Measurements from ENCODE around the gene PRSS8. TPM values are rescaled to one million over a fixed set of nuclear protein-coding genes. Genes with fewer than 3 reads are reported as not detected.

The PRSS8 gene
- total RNA-seq, 1 donor from 2014 or later = 26.0 TPM

DNA sequence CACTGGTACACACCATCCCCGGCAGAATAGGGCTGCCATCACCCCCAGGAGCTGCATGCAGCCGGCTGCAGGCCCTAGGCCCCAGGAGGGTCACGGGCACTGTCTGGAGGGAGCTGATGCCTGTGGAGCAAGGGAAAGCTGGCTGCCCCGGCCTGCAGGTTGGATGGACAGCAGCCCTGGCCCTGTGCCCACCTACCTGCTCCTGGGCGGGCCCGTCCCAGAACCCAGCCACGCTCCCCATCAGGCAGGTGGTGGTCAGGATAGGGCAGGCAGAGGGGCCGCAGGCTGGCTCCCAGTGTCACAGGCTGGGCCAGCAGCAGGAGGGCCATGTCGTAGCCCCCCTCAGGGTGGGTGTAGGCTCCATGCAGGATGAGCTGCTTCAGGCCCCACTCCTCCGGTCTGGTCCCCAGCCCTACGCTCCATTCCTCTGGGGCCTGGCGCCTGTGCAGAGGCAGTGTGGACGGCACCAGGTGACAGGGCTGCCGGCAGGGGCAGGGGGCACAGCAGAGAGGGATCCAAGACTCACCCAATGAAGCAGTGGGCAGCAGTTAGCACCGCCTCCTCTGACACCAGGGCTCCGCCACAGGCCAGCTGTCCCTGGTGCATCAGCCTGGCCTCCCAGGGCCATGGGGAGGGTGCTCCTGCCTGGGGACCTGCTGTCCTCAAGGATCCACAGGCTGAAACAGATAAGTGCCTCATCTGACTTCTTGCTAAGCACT, 50.8 kb downstream of the PRSS8 start:
- H3K9me3 ChIP-seq = no peaks in the 10 kb centered on the region
- no peaks in the 10 kb centered on the region for H3K27me3 ChIP-seq
- H3K27ac ChIP-seq = no peak overlapping the region
- peaks cover 13% of the 10 kb centered on the region for H3K4me1 ChIP-seq
- H3K4me3 ChIP-seq = no peak overlapping the region
- TF ChIP-seq POLR2A (IDR thresholded peaks at IDR 0.05) = no peak
- DNase-seq (ENCODE audit: extremely low spot score in 2 of 2) = no peak
- intact Hi-C loops (cut with DNase I) = loop anchor here (5.0 to 10.0 kb wide), 2 partner anchors 52 to 60 kb away; partner anchors contain the start of gene STX4
- peaks cover 0 to 51% of the 10 kb centered on the region in 2 donors for H3K36me3 ChIP-seq

DNA sequence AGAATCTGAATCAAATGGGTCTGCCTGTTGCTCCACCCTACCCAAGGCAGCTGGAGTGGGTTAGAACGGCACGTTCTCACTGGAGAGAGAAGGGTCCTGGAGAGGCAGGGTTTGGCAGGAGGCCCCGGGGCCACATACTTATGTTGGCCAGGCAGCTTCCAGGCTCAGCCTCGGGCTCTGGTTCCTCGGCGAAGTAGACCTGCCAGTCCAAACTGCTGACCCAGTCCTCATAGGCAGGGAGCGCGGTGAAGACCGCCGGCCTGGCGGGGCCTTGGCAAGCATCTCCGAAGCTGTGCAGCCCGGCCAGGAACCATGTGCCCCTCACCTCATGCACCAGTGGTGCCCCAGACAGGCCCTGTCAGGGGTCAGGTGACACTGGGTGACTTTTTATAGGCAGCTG, 51.5 kb downstream of the PRSS8 start:
- Histone ChIP-seq H3K36me3 (peaks cover 0 to 59% of the 10 kb centered on the region in 2 donors), H3K27me3 (no peaks in the 10 kb centered on the region), H3K4me3 (no peak overlapping the region), H3K9me3 (no peaks in the 10 kb centered on the region), H3K4me1 (peaks cover 13% of the 10 kb centered on the region), H3K27ac (no peak overlapping the region)
- DNase-seq (ENCODE audit: extremely low spot score in 2 of 2) = no peak
- TF ChIP-seq POLR2A (IDR thresholded peaks at IDR 0.05) (no peak), POLR2AphosphoS5 (IDR thresholded peaks at IDR 0.05; ENCODE audit: insufficient read depth in 1 of 2, low read depth in 1 of 2) (no peak)
- TF ChIP-seq, protein P1, sequence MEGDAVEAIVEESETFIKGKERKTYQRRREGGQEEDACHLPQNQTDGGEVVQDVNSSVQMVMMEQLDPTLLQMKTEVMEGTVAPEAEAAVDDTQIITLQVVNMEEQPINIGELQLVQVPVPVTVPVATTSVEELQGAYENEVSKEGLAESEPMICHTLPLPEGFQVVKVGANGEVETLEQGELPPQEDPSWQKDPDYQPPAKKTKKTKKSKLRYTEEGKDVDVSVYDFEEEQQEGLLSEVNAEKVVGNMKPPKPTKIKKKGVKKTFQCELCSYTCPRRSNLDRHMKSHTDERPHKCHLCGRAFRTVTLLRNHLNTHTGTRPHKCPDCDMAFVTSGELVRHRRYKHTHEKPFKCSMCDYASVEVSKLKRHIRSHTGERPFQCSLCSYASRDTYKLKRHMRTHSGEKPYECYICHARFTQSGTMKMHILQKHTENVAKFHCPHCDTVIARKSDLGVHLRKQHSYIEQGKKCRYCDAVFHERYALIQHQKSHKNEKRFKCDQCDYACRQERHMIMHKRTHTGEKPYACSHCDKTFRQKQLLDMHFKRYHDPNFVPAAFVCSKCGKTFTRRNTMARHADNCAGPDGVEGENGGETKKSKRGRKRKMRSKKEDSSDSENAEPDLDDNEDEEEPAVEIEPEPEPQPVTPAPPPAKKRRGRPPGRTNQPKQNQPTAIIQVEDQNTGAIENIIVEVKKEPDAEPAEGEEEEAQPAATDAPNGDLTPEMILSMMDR (IDR thresholded peaks at IDR 0.05) = no peak
- intact Hi-C loops (cut with DNase I) = loop anchor here (5.0 to 10.0 kb wide), 2 partner anchors 52 to 61 kb away; partner anchors contain the start of gene STX4

DNA sequence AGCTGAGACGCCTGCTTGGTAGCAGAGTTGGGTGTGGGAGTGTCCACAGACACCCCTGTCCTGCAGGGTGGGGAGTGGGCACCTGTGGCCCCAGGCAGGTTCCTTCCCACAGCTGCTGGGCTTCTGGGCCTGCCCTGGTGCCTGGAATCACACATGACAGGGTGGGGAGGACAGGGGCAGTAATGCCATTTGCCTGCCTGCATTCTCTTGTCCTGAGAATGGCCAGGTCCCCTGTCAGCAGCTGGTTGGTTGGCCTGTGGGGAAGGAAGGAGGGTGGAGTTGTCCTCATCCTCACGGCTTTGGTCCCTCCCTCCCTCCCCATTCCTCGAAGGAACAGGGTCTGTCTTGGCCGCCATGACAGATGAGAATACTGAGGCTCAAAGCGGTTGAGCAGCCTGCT, 52.0 kb downstream of the PRSS8 start:
- Histone ChIP-seq H3K27ac (no peak overlapping the region), H3K4me3 (no peak overlapping the region), H3K27me3 (no peaks in the 10 kb centered on the region), H3K36me3 (peaks cover 0 to 63% of the 10 kb centered on the region in 2 donors), H3K9me3 (no peaks in the 10 kb centered on the region), H3K4me1 (peaks cover 13% of the 10 kb centered on the region)
- TF ChIP-seq POLR2AphosphoS5 (IDR thresholded peaks at IDR 0.05; ENCODE audit: insufficient read depth in 1 of 2, low read depth in 1 of 2) (no peak), POLR2A (IDR thresholded peaks at IDR 0.05) (no peak)
- TF ChIP-seq, protein P1 (IDR thresholded peaks at IDR 0.05) = no peak
- DNase-seq (ENCODE audit: extremely low spot score in 2 of 2) = no peak
- intact Hi-C loops (cut with DNase I) = loop anchor here (5.0 to 10.0 kb wide), 2 partner anchors 51 to 61 kb away; partner anchors contain the start of gene STX4

DNA sequence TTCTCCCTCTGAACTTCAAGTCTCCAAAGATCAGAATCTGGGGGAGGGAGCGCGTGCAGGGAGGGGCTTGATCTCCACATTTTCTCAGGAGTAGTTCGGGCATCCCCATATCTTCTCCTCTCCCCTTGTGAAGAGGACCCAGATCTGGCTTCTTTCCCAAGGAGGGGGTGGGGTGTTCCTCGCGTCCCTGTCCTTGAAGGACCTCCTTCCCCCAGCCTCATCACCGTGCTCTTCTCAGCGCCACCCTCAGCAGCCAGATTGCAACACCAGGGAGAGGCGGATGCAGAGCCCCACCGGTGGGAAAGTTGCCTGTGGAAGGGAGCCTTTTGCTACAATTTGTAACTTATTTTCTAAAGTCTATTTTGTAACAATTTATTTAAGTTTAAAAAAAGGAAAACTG, 52.4 kb downstream of the PRSS8 start:
- Histone ChIP-seq H3K36me3 (peaks cover 0 to 68% of the 10 kb centered on the region in 2 donors), H3K4me3 (no peak overlapping the region), H3K9me3 (no peaks in the 10 kb centered on the region), H3K4me1 (peaks cover 13% of the 10 kb centered on the region), H3K27me3 (no peaks in the 10 kb centered on the region), H3K27ac (no peak overlapping the region)
- intact Hi-C loops (cut with DNase I) = loop anchor here (5.0 to 10.0 kb wide), 2 partner anchors 51 to 62 kb away; partner anchors contain the start of gene STX4
- no peak for TF ChIP-seq POLR2A (IDR thresholded peaks at IDR 0.05)
- TF ChIP-seq, protein P1 (IDR thresholded peaks at IDR 0.05) = no peak
- no peak for TF ChIP-seq POLR2AphosphoS5 (IDR thresholded peaks at IDR 0.05; ENCODE audit: insufficient read depth in 1 of 2, low read depth in 1 of 2)
- DNase-seq (ENCODE audit: extremely low spot score in 2 of 2) = no peak

DNA sequence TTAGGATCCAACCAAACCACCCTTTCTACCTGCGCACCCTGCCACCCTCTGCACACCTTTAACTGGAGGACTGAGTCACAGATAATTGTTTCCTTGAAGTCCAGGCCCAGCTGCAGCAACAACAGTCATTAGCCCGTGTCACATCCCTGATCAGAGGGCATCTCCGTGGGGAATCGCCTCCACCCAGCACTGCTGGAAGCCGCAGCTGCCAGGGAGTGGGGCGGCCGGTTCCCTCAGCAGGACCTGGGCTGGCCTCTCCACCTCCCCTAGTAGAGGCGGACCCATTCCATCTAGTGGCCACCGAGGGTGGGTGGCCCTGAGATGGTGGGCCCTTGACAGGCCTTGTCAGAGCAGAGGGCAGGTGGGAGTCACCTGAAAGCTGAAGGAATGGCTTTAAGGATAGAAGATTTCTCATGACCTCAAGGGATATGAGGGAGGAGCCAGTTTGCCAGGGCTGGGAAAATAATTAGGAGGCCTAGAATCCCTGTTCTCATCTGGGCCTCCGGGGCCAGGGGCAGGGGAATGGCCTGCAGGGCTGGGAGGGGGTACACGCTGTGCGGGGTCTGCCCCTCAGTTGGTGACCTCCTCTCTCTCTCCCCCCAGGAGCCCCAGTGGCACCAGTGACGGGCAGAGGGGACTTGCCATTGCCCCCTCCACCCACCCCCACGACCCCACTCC, 53.0 kb downstream of the PRSS8 start:
- Histone ChIP-seq H3K4me3 (no peak overlapping the region), H3K27ac (no peak overlapping the region), H3K27me3 (no peaks in the 10 kb centered on the region), H3K9me3 (no peaks in the 10 kb centered on the region), H3K4me1 (peaks cover 13% of the 10 kb centered on the region), H3K36me3 (peaks cover 0 to 72% of the 10 kb centered on the region in 2 donors)
- DNase-seq (ENCODE audit: extremely low spot score in 2 of 2) = no peak
- intact Hi-C loops (cut with DNase I) = loop anchor here (5.0 to 10.0 kb wide), 2 partner anchors 50 to 62 kb away; partner anchors contain the start of gene STX4
- no peak for TF ChIP-seq POLR2AphosphoS5 (IDR thresholded peaks at IDR 0.05; ENCODE audit: insufficient read depth in 1 of 2, low read depth in 1 of 2)
- TF ChIP-seq, protein P1 (IDR thresholded peaks at IDR 0.05) = no peak
- TF ChIP-seq POLR2A (IDR thresholded peaks at IDR 0.05) = no peak

Small RNA genes within 50 kb of the gene (small RNA-seq; reads per million reads assigned to genes)
- not detected for gene AC009088.4
- not detected for gene NDUFA3P6

Other genes starting within 250 kb of the PRSS8 start
- 38.1 TPM for gene BCL7C, start 241.7 kb downstream of the PRSS8 start, total RNA-seq
- gene CTF1, start 239.1 kb downstream of the PRSS8 start, total RNA-seq = 3.2 TPM
- 21.4 TPM for gene FBXL19, start 212.2 kb downstream of the PRSS8 start, total RNA-seq
- 27.0 TPM for gene ORAI3, start 186.7 kb downstream of the PRSS8 start, total RNA-seq
- gene SETD1A, start 178.0 kb downstream of the PRSS8 start, total RNA-seq = 10.6 TPM
- gene HSD3B7, start 150.5 kb downstream of the PRSS8 start, total RNA-seq = 14.5 TPM
- gene STX1B, start 125.1 kb downstream of the PRSS8 start, total RNA-seq = 4.7 TPM
- gene STX4, start 102.2 kb downstream of the PRSS8 start, total RNA-seq = 42.5 TPM
- gene ZNF668, start 61.5 kb downstream of the PRSS8 start, total RNA-seq = 5.4 TPM
- 10.6 TPM for gene ZNF646, start 61.3 kb downstream of the PRSS8 start, total RNA-seq
- 2.0 TPM for gene PRSS53, start 46.8 kb downstream of the PRSS8 start, total RNA-seq
- gene VKORC1, start 40.9 kb downstream of the PRSS8 start, total RNA-seq = 123 TPM
- 48.9 TPM for gene BCKDK, start 27.3 kb downstream of the PRSS8 start, total RNA-seq
- 76.6 TPM for gene KAT8, start 18.1 kb downstream of the PRSS8 start, total RNA-seq
- 1.2 TPM for gene PRSS36, start 14.3 kb upstream of the PRSS8 start, total RNA-seq
- 74.2 TPM for gene FUS, start 44.4 kb upstream of the PRSS8 start, total RNA-seq
- gene PYCARD, start 67.0 kb upstream of the PRSS8 start, total RNA-seq = 85.0 TPM
- gene TRIM72, start 78.4 kb upstream of the PRSS8 start, total RNA-seq = not detected
- gene PYDC1, start 81.4 kb upstream of the PRSS8 start, total RNA-seq = not detected
- 14.0 TPM for gene ITGAM, start 124.2 kb upstream of the PRSS8 start, total RNA-seq
- 4.4 TPM for gene ITGAX, start 219.4 kb upstream of the PRSS8 start, total RNA-seq

Measured in vagina (tissue), 2 donors.